CD4-positive, CD25-positive, alpha-beta regulatory T cell (primary cell): ENCODE results near the gene ARHGAP23. TPM values are rescaled to one million over a fixed set of nuclear protein-coding genes. Genes with fewer than 3 reads are reported as not detected.

Experiments
- ATAC-seq, 2 donors: fragments of 150-1000 bp; cut with Tn5 transposase; one replicate each; pipeline ENCODE4 v1.10.0; 2021; ENCODE audit warnings: low read depth in 2 of 2, moderate number of reproducible peaks in 2 of 2, moderate library complexity in 1 of 2
- DNase-seq, 3 donors: peaks; one replicate each; pipeline versions ENCODE4 v3.0.0 to v3.0.0-alpha.2; 2012 to 2022; ENCODE audit warnings: mixed read lengths in 1 of 3
- H3K27ac ChIP-seq: one replicate; pipeline ENCODE4 v1.7.0; 2013; ENCODE audit warnings: mild to moderate bottlenecking, low read length; ENCODE audit not compliant: insufficient read depth, poor library complexity, severe bottlenecking
- H3K27me3 ChIP-seq: one replicate; pipeline ENCODE4 v1.7.0; 2013; ENCODE audit warnings: low read length; ENCODE audit not compliant: control insufficient read depth, insufficient read depth
- H3K36me3 ChIP-seq: one replicate; pipeline ENCODE4 v1.7.0; 2013; ENCODE audit warnings: mild to moderate bottlenecking, low read length, moderate library complexity; ENCODE audit not compliant: control insufficient read depth, insufficient read depth
- H3K4me1 ChIP-seq: 2 replicates; pipeline ENCODE4 v1.7.0; 2013; ENCODE audit warnings: mild to moderate bottlenecking, low read length; ENCODE audit not compliant: insufficient read depth, control insufficient read depth, poor library complexity, severe bottlenecking
- H3K4me3 ChIP-seq: one replicate; pipeline ENCODE4 v1.7.0; 2013; ENCODE audit warnings: low read depth, mild to moderate bottlenecking, low read length, moderate library complexity
- H3K9me3 ChIP-seq, 2 experiments: 1 replicate in 1 of 2; 2 replicates in 1 of 2; pipeline ENCODE4 v1.7.0; 2013; ENCODE audit warnings: low read length in 2 of 2, mild to moderate bottlenecking in 1 of 2, moderate library complexity in 1 of 2; ENCODE audit not compliant: control insufficient read depth in 2 of 2
- H3K27ac Mint-ChIP-seq, 3 donors: one replicate each; pipeline ENCODE4 v1.8.0; 2020 to 2022; ENCODE audit warnings: mild to moderate bottlenecking in 3 of 3, mixed read lengths in 3 of 3, moderate library complexity in 2 of 3
- H3K27me3 Mint-ChIP-seq: one replicate; pipeline ENCODE4 v1.8.0; 2022; ENCODE audit warnings: mild to moderate bottlenecking, mixed read lengths
- H3K36me3 Mint-ChIP-seq: one replicate; pipeline ENCODE4 v1.8.0; 2020; ENCODE audit warnings: mixed read lengths
- H3K4me1 Mint-ChIP-seq, 4 donors: one replicate each; pipeline ENCODE4 v1.8.0; 2020 to 2022; ENCODE audit warnings: mixed read lengths in 4 of 4, mild to moderate bottlenecking in 1 of 4
- H3K4me3 Mint-ChIP-seq, 4 donors: one replicate each; pipeline ENCODE4 v1.8.0; 2020 to 2022; ENCODE audit warnings: mild to moderate bottlenecking in 4 of 4, mixed read lengths in 4 of 4, moderate library complexity in 3 of 4
- H3K9me3 Mint-ChIP-seq, 7 donors: one replicate each; pipeline ENCODE4 v1.8.0; 2020 to 2022; ENCODE audit warnings: mixed read lengths in 7 of 7, mild to moderate bottlenecking in 3 of 7, moderate library complexity in 2 of 7
- polyA plus RNA-seq, 4 donors: library from polyadenylated mRNA; unstranded; fragments of 300-500 nt; fragmentation: Illumina TruSeq; gene quantifications; one replicate each; pipeline ENCODE4 v1.2.3, GENCODE V29; 2021
- total RNA-seq: library from RNA; stranded (reverse); gene quantifications from one replicate; pipeline ENCODE4 v1.2.3, GENCODE V29; 2022

The ARHGAP23 gene
- total and polyA plus RNA-seq, 5 donors from 2014 or later: 0.22 to 2.3 (median 0.30) TPM; not detected in 2

DNA sequence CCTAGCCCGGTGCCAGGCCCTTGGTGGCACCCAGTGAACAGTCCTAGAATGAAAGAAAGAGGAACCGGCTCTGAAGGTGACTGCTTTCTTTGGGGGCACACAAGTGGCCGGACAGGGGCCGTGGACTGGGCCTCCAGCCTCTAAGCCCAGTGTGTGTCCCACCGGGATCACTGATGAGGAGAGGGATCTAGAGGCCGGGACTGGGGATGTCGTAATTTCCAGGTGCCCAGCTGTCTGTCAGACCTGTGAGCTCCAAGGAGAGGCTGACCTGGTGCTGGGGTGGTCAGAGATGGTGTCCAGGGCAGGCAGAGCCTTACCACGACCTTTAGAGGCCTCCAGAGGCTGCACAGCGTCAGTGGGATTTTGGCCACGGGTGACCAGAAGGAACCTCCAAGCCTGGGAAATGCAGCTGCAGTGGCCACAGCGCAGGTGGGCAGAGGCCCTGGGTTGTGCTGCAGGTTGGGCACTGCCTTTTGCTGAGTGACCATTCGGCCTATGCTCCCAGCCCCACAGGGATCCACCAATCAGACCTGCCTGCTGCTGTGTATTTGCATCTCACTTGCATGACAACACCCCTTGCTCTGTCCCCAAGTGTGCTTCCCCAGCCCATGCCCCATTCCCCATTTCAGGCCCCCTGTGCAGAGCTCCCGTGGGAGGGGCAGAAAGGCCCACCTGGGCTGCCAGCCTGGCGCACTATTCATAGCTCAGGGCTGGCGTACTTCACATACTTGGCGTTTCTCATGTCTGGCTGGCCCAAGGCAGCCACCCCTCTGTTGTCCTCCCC is 12.5 kb downstream of the ARHGAP23 start:
- H3K4me1 Mint-ChIP-seq: peaks cover 0 to 19% (median under 1%) of the 10 kb centered on the region in 4 donors
- peaks cover 13% of the 10 kb centered on the region for H3K4me1 ChIP-seq
- no peaks in the 10 kb centered on the region for H3K27me3 Mint-ChIP-seq
- no peaks in the 10 kb centered on the region for H3K36me3 ChIP-seq
- H3K9me3 Mint-ChIP-seq: no peaks in the 10 kb centered on the region
- no peak overlapping the region for H3K4me3 ChIP-seq
- H3K27me3 ChIP-seq: no peaks in the 10 kb centered on the region
- no peak overlapping the region for H3K4me3 Mint-ChIP-seq
- H3K27ac ChIP-seq: no peak overlapping the region
- H3K9me3 ChIP-seq: no peaks in the 10 kb centered on the region
- DNase-seq (no peak), ATAC-seq (no peak)
- H3K36me3 Mint-ChIP-seq: no peaks in the 10 kb centered on the region
- no peak overlapping the region for H3K27ac Mint-ChIP-seq

DNA sequence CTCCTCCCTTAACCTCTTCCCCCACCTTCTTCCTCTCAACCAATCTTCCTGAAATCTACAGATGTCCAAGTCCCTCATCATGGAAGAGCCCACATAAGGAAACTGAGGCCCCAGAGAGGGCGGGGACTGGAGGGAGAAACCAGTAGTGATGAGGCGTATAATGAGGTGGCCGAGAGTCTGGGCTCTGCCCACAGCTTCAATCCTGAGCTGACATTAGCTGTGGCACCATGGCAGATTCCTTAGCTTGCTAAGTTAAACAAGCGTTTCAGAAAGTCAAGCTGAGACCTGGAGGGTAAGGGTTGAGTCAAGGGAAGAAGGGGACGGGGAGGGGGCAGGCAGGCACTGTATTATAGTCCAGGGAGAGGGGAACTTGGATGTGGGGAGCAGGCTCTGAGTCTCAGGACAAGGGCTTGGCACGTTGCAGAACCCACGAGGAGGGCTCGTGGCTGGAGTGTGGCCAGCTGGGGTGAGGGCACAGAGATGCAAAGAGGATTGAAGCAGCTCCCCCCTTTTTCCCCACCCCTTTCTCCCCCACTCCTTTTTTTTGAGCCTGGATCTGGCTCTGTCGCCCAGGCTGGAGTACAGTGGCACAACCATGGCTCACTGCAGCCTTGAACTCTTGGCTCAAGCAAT is 13.3 kb downstream of the ARHGAP23 start:
- H3K4me1 Mint-ChIP-seq: peaks cover 0 to 19% (median under 1%) of the 10 kb centered on the region in 4 donors
- ATAC-seq (no peak), DNase-seq (no peak)
- Histone ChIP-seq H3K4me3 (no peak overlapping the region), H3K4me1 (peaks cover 13% of the 10 kb centered on the region), H3K27ac (no peak overlapping the region), H3K36me3 (no peaks in the 10 kb centered on the region), H3K27me3 (no peaks in the 10 kb centered on the region), H3K9me3 (no peaks in the 10 kb centered on the region)
- no peak overlapping the region for H3K27ac Mint-ChIP-seq
- no peaks in the 10 kb centered on the region for H3K27me3 Mint-ChIP-seq
- H3K9me3 Mint-ChIP-seq: no peaks in the 10 kb centered on the region
- no peaks in the 10 kb centered on the region for H3K36me3 Mint-ChIP-seq
- H3K4me3 Mint-ChIP-seq: no peak overlapping the region

DNA sequence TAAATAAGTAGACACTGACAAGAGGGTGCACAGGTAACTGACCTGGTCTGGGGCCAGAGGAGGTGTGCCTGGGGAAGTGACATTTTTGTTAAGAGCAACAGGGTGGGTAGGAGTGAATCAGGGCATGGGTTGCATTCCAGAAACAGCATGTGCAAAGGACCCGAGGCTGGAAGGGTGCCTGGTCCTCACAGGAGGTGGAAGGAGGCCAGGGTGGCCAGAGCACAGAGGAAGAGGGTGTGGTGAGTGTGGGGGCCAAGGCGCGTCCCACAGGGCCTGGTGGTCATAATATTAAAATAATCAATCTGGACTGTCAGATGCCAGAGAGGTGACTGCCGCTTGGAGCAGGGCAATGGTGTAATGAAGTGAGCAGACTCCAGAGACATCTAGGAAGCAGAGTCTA is 14.3 kb downstream of the ARHGAP23 start:
- no peak overlapping the region for H3K4me3 ChIP-seq
- Mint-ChIP-seq H3K36me3 (no peaks in the 10 kb centered on the region), H3K4me3 (no peak overlapping the region), H3K4me1 (peaks cover 0 to 19% (median under 1%) of the 10 kb centered on the region in 4 donors), H3K27ac (peak overlapping the region in 1 of 3 donors; percentile 25), H3K27me3 (no peaks in the 10 kb centered on the region), H3K9me3 (no peaks in the 10 kb centered on the region)
- H3K4me1 ChIP-seq: peaks cover 13% of the 10 kb centered on the region
- no peaks in the 10 kb centered on the region for H3K36me3 ChIP-seq
- ATAC-seq (no peak), DNase-seq (no peak)
- no peaks in the 10 kb centered on the region for H3K9me3 ChIP-seq
- H3K27ac ChIP-seq: no peak overlapping the region
- H3K27me3 ChIP-seq: no peaks in the 10 kb centered on the region

DNA sequence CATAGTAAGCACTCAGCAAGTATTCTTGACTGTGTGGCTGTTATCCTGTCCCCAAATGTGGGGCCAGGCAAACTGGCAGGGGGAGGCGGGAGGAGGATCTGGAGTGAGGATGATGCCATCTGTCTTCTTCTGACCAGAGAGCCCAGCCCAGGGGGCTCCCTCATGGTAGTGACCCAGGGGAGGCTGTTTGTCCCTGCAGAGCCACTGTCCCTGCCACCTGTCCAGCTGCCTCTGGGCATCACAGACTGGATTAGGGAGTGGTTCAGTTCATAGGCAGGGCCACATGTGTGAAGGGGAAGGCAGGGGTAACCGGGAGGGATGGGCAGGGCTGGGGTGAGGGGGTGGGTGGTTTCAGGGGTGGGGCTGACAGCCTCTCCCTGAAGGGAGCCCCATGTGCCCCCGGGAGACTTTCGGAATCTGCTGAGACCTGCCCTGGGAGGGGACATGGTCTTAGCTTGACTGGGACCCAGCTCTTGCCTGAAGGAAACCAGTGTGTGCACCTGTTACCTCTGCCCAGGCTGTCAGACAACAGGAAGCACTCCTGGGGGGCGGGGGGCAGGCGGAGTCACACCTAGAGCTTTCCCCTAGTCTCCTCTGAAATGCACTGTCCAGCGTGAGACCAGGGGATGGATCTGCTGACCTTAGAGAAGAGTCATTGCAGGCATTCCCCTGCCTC is 15.2 kb downstream of the ARHGAP23 start:
- H3K9me3 ChIP-seq: no peaks in the 10 kb centered on the region
- H3K4me3 Mint-ChIP-seq: peak overlapping the region in 2 of 4 donors; percentile 71 to 77
- no peaks in the 10 kb centered on the region for H3K27me3 Mint-ChIP-seq
- H3K36me3 Mint-ChIP-seq: no peaks in the 10 kb centered on the region
- ATAC-seq (peak; percentile 27 to 68), DNase-seq (peak in 1 of 3 donors; percentile 54)
- H3K9me3 Mint-ChIP-seq: no peaks in the 10 kb centered on the region
- peaks cover 0 to 19% (median under 1%) of the 10 kb centered on the region in 4 donors for H3K4me1 Mint-ChIP-seq
- peak overlapping the region in 1 of 3 donors; percentile 31 for H3K27ac Mint-ChIP-seq
- H3K4me1 ChIP-seq: peaks cover 13% of the 10 kb centered on the region
- no peak overlapping the region for H3K27ac ChIP-seq
- no peak overlapping the region for H3K4me3 ChIP-seq
- H3K36me3 ChIP-seq: no peaks in the 10 kb centered on the region
- no peaks in the 10 kb centered on the region for H3K27me3 ChIP-seq

DNA sequence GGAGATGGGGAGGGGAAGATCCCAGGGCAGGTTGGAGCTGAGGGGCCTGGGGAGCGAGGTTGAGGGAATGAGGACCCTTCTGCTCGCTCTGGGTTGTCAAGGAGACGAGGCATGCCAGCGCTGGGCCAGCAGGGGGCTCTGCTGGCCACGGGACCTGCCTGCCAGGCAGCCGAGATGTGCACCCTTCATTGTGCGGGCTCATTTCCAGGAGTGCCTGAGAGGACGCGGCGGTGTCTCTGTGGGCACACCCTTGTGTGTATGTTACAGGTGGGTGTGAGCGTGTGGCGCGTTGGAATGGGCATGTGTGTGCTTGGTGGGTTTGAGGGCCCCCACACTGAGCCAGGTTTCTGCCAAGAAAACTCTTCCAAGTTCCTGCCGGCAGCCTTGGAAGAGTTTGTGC is 15.9 kb downstream of the ARHGAP23 start:
- DNase-seq (peak; percentile 21 to 65 (median 46)), ATAC-seq (peak; percentile 60 to 66)
- H3K27ac ChIP-seq: no peak overlapping the region
- Mint-ChIP-seq H3K9me3 (no peaks in the 10 kb centered on the region), H3K27ac (peak overlapping the region in 1 of 3 donors; percentile 31), H3K27me3 (no peaks in the 10 kb centered on the region), H3K4me3 (peak overlapping the region in 2 of 4 donors; percentile 71 to 77), H3K36me3 (no peaks in the 10 kb centered on the region), H3K4me1 (peaks cover 0 to 19% (median under 1%) of the 10 kb centered on the region in 4 donors)
- peaks cover 13% of the 10 kb centered on the region for H3K4me1 ChIP-seq
- no peak overlapping the region for H3K4me3 ChIP-seq
- no peaks in the 10 kb centered on the region for H3K27me3 ChIP-seq
- H3K36me3 ChIP-seq: no peaks in the 10 kb centered on the region
- H3K9me3 ChIP-seq: no peaks in the 10 kb centered on the region

DNA sequence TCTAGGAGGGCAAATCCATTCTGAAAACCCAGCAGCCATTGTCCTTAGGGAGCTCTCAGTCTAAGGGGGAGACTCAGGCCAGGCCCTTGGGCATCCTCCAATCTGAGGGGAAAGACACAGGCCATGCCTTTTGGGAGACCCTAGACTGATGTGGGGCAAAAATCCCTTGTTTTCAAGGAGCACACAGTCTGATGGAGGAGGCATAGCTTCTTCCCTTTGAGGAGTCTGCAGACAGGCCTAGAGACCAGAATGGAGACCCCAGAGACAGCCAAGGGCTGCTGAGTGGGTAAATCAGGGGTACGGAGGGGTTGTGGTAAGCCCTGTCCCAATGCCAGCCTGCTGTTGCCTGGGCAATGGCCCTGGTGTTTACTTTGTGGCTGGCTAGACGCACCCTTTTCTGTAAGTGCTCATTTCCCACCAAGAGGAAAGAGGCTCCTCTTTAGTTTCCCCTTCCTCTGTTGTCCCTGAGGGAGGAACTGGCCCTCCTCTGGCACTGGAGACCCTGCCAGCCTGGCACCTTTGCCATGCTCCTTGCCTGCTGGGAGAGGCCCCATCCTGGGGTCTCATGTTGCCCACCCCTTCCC is 19.3 kb downstream of the ARHGAP23 start:
- Histone ChIP-seq H3K27me3 (no peaks in the 10 kb centered on the region), H3K4me1 (peaks cover 13% of the 10 kb centered on the region), H3K27ac (no peak overlapping the region), H3K4me3 (no peak overlapping the region), H3K36me3 (no peaks in the 10 kb centered on the region), H3K9me3 (no peaks in the 10 kb centered on the region)
- ATAC-seq: no peak
- Mint-ChIP-seq H3K27me3 (peaks cover 21% of the 10 kb centered on the region), H3K36me3 (no peaks in the 10 kb centered on the region), H3K27ac (no peak overlapping the region), H3K4me3 (no peak overlapping the region), H3K9me3 (peaks cover 0 to 4% (median 0%) of the 10 kb centered on the region in 7 donors), H3K4me1 (peaks cover 0 to 18% (median 3%) of the 10 kb centered on the region in 4 donors)
- no peak for DNase-seq

DNA sequence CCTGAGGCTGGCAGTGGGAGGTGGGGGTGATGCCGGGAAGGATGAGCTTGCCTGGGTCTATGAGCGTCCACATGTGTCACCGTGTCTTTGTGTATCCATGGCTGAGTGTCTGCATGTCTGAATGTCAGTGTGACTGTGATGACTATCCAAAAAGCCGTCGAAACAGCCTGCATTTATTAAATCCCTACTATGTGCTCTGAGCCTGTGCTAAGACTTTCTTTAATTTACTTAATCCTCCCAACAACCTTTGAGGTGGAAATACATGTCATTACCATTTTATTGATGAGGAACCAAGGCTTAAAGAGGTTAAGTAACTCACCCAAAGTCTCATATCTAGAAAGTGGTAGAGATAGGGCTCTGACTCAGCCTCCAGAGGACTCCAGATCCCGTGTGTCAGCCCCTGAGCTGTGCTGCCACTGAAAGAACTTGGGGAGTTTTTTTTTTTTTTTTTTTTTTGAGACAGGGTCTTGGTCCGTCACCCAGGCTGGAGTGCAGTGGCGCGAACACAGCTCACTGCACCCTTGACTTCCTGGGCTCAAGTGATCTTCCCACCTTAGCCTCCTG is 20.0 kb downstream of the ARHGAP23 start:
- DNase-seq (no peak), ATAC-seq (no peak)
- peaks cover 0 to 4% (median 0%) of the 10 kb centered on the region in 7 donors for H3K9me3 Mint-ChIP-seq
- no peak overlapping the region for H3K27ac ChIP-seq
- peaks cover 0 to 19% (median 6%) of the 10 kb centered on the region in 4 donors for H3K4me1 Mint-ChIP-seq
- no peaks in the 10 kb centered on the region for H3K36me3 Mint-ChIP-seq
- peaks cover 28% of the 10 kb centered on the region for H3K27me3 Mint-ChIP-seq
- H3K4me3 ChIP-seq: no peak overlapping the region
- no peaks in the 10 kb centered on the region for H3K36me3 ChIP-seq
- no peaks in the 10 kb centered on the region for H3K27me3 ChIP-seq
- H3K27ac Mint-ChIP-seq: no peak overlapping the region
- H3K4me3 Mint-ChIP-seq: no peak overlapping the region
- no peaks in the 10 kb centered on the region for H3K9me3 ChIP-seq
- peaks cover 9% of the 10 kb centered on the region for H3K4me1 ChIP-seq
